PC-9 (cell line): ENCODE data around the gene FFAR3.

Source experiments
- CTCF ChIP-seq: fragments of 200-600 bp; sonication (generic); conservative IDR thresholded peaks from 2 replicates; pipeline ENCODE4 v1.6.1; 2017; ENCODE audit warnings: mixed run types, antibody characterized with exemption, mild to moderate bottlenecking, moderate library complexity
- EZH2 ChIP-seq: fragments of 200-600 bp; sonication (generic); IDR thresholded peaks from 2 replicates; pipeline ENCODE4 v1.8.0; 2017; ENCODE audit warnings: antibody characterized with exemption, low read depth

GRCh38 chr19:35363001-35363590 lies 4.8 kb downstream of the FFAR3 start:
- no peak for TF ChIP-seq EZH2
- no peak for TF ChIP-seq CTCF
